Aorta (tissue), 5 donors: ENCODE measurements around the gene CDK5RAP2. TPM values are rescaled to one million over a fixed set of nuclear protein-coding genes. Genes with fewer than 3 reads are reported as not detected.
"Not testable (repeated sequence)": the region's sequence is repeated elsewhere in the genome, so short reads cannot be mapped to it uniquely, and the experiment has no call there.

Experiments used
- ATAC-seq: fragments of 200-7000 bp; cut with Tn5 transposase; one replicate; pipeline ENCODE4 v1.9.1; 2022; ENCODE audit warnings: moderate library complexity; ENCODE audit not compliant: low FRiP score
- DNase-seq, 2 donors: peaks; one replicate each; pipeline ENCODE4 v3.0.0-alpha.2; 2020
- H3K27ac ChIP-seq, 2 donors: one replicate each; pipeline ENCODE4 v1.5.1; 2013; ENCODE audit warnings: low read length in 2 of 2, mild to moderate bottlenecking in 2 of 2, moderate library complexity in 2 of 2, control low read depth in 1 of 2, inconsistent platforms in 1 of 2, low read depth in 1 of 2
- H3K27me3 ChIP-seq, 2 donors: one replicate each; pipeline ENCODE4 v1.6.1; 2013; ENCODE audit warnings: control low read depth in 1 of 2, low read length in 1 of 2, mild to moderate bottlenecking in 1 of 2, moderate library complexity in 1 of 2; ENCODE audit not compliant: insufficient read depth in 2 of 2, control insufficient read depth in 1 of 2
- H3K36me3 ChIP-seq, 2 donors: one replicate each; pipeline ENCODE4 v1.6.1; 2013; ENCODE audit warnings: control low read depth in 1 of 2, low read length in 1 of 2, mild to moderate bottlenecking in 1 of 2; ENCODE audit not compliant: insufficient read depth in 2 of 2, control insufficient read depth in 1 of 2
- H3K4me1 ChIP-seq, 2 donors: one replicate each; pipeline ENCODE4 v1.6.1; 2013; ENCODE audit warnings: low read length in 2 of 2, control low read depth in 1 of 2, mild to moderate bottlenecking in 1 of 2, moderate library complexity in 1 of 2; ENCODE audit not compliant: insufficient read depth in 2 of 2, control insufficient read depth in 1 of 2
- H3K4me3 ChIP-seq, 2 donors: one replicate each; pipeline ENCODE4 v1.5.1; 2013; ENCODE audit warnings: low read length in 2 of 2, control low read depth in 1 of 2, mild to moderate bottlenecking in 1 of 2
- H3K9me3 ChIP-seq: one replicate; pipeline ENCODE4 v1.6.1; 2013; ENCODE audit warnings: mild to moderate bottlenecking, low read length; ENCODE audit not compliant: control insufficient read depth
- WGBS, 2 donors: extraction: QIAGEN DNeasy Blood & Tissue Kit; methylation state at CpG; one replicate each; pipeline ENCODE4 v1.1.7; 2013; 5-methylcytosine and 5-hydroxymethylcytosine counted together
- intact Hi-C, 2 donors: fragments of 100-400 bp; cut with DNase I; formaldehyde crosslinking; loops; one replicate each; pipeline versions ENCODE4 v1.14.2 to v1.15.0; 2022
- polyA plus RNA-seq, 2 donors: library from polyadenylated mRNA; stranded (reverse); fragments of 200-250 nt; gene quantifications; one replicate each; pipeline ENCODE4 v1.2.3, GENCODE V29; 2013
- total RNA-seq, 2 donors: library from RNA; stranded (reverse); fragmentation: NEBNext Ultra II Directional; extraction: Animal tissue kit (Norgen Biotek cat#: 25700); gene quantifications; one replicate each; pipeline ENCODE4 v1.2.1, GENCODE V29; 2021
- donor health status: healthy with polysubstance abuse.
- donor health status: Bipolar disorder and iron deficiency.
- donor health status: DM: no; HTN: no; CAD: no.
- donor health status: DM: no; HTN: no; CAD: no.
- donor health status: DM: yes; HTN: yes; CAD: no.

The CDK5RAP2 gene
- total and polyA plus RNA-seq, 4 donors = 37.1 to 106 (median 66.3) TPM

DNA sequence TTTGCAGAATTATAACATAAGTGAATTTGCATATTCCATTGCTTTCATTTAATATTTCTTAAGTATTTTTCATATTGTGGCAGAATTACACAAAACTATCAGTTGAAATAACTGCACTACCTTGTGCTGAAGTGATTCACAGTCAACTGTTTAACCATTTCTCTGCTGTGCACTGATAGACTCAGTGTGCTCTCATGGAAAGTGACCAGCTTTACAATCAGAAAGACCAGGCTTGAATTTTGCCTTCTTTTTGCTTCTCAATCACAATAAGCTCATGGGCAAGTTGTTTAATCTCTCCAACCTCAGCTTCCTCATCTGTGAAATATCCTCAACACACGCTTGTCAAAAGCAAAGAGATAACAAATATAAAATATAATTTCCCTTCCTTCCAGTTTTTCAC lies 18.3 kb downstream of the CDK5RAP2 start:
- H3K27ac ChIP-seq = no peak overlapping the region
- DNase-seq = no peak
- no peaks in the 10 kb centered on the region for H3K9me3 ChIP-seq
- H3K4me3 ChIP-seq = no peak overlapping the region
- H3K27me3 ChIP-seq = no peaks in the 10 kb centered on the region
- no peaks in the 10 kb centered on the region for H3K4me1 ChIP-seq
- 95 to 98% methylated on average over 1 of the region's 1 CpG for WGBS, 2 donors
- intact Hi-C loops = no loop called here
- ATAC-seq = no peak
- peaks cover 2 to 6% of the 10 kb centered on the region in 2 donors for H3K36me3 ChIP-seq

DNA sequence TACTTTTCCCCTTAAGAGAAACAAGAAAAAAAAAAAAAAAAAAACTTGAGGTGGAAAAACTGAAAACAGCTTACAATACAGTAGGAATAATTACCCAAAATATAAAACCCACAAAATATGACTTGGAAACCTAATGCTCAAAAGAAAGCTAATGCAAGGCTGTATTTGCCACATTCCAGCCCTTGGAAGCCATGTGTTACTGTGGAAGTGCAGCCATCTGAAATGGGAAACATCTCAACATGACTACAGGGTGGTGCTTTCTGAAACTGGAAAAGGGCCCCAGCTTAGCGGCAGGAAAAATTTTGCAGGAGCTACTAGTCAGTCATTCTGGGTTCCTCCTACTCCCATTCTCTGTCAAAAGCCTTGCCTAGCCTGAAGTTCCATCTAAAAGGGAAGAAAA lies 20.4 kb downstream of the CDK5RAP2 start:
- H3K36me3 ChIP-seq = peaks cover 0 to 3% of the 10 kb centered on the region in 2 donors
- H3K4me3 ChIP-seq = no peak overlapping the region
- DNase-seq (no peak), ATAC-seq (no peak)
- H3K27me3 ChIP-seq = no peaks in the 10 kb centered on the region
- WGBS, 2 donors = 42 to 63% methylated on average over 1 of the region's 1 CpG
- H3K27ac ChIP-seq = no peak overlapping the region
- no peaks in the 10 kb centered on the region for H3K9me3 ChIP-seq
- intact Hi-C loops = no loop called here
- no peaks in the 10 kb centered on the region for H3K4me1 ChIP-seq

DNA sequence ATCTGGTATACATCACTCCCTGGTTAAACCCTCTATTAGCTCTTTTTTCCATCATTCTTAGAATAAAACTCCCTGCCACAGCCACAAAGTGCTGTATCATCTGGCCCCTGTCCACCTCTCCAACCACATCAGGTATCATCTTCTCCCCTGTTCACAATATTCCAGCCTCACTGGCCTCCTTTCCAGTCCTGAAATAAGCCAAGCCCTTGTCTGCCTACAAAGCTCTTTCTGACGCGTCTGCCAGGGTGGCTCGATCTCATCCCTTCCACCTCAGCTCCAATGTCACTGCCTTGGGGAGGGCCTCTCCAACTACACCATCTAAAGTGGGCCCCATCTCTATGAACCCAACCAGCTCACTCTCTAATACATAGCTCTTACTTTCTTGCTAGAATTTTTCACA lies 21.5 kb downstream of the CDK5RAP2 start:
- WGBS, 2 donors = 98% methylated on average over 3 of the region's 3 CpGs
- no peaks in the 10 kb centered on the region for H3K27me3 ChIP-seq
- no peak for DNase-seq
- intact Hi-C loops = no loop called here
- H3K27ac ChIP-seq = no peak overlapping the region
- peaks cover 0 to 3% of the 10 kb centered on the region in 2 donors for H3K36me3 ChIP-seq
- no peaks in the 10 kb centered on the region for H3K4me1 ChIP-seq
- no peak overlapping the region for H3K4me3 ChIP-seq
- no peak for ATAC-seq
- no peaks in the 10 kb centered on the region for H3K9me3 ChIP-seq

DNA sequence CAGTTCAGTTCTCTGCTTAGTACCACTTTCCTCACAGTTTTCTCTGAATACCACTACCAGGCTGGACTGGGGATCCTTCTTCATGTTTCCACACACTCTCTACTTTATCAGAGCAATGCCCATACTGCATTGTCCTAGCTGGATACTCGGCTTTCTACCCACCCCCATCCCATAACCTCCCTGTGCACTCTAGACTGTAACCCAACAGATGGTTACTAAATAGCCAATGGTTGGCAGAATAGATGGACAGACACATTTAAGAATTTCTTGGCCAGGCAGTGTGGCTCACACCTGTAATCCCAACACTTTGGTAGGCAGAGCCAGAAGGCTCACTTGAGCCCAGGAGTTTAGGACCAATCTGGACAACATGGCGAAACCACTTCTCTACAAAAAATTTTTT lies 22.8 kb downstream of the CDK5RAP2 start:
- Histone ChIP-seq H3K9me3 (no peaks in the 10 kb centered on the region), H3K4me1 (no peaks in the 10 kb centered on the region), H3K27ac (no peak overlapping the region), H3K27me3 (no peaks in the 10 kb centered on the region), H3K36me3 (peaks cover 0 to 3% of the 10 kb centered on the region in 2 donors), H3K4me3 (no peak overlapping the region)
- ATAC-seq (no peak), DNase-seq (no peak)
- intact Hi-C loops = no loop called here
- WGBS, 2 donors = 44% methylated on average over 2 of the region's 2 CpGs

DNA sequence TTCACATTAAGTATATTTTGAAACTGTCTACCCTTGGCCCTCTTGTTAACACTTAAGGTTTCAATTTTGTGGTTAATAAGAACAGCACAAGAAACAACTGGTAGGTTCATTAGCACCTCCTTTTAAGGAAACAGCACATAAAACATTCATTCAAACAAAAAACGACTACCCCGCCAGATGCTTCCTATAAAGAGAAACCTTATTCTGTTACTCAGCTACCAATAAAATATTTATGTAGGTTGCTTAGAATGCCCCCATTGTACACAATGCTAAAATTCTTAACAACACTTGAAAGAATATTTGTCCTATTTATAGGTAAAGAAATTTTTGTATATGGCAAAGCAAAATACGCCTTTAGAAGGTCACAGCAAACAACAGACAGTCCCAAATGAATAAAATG lies 23.2 kb downstream of the CDK5RAP2 start:
- no peaks in the 10 kb centered on the region for H3K27me3 ChIP-seq
- peaks cover 0 to 3% of the 10 kb centered on the region in 2 donors for H3K36me3 ChIP-seq
- 87 to 88% methylated on average over 3 of the region's 3 CpGs for WGBS, 2 donors
- DNase-seq = no peak
- no peak overlapping the region for H3K27ac ChIP-seq
- no peak overlapping the region for H3K4me3 ChIP-seq
- no peaks in the 10 kb centered on the region for H3K4me1 ChIP-seq
- intact Hi-C loops = no loop called here
- no peak for ATAC-seq
- no peaks in the 10 kb centered on the region for H3K9me3 ChIP-seq

DNA sequence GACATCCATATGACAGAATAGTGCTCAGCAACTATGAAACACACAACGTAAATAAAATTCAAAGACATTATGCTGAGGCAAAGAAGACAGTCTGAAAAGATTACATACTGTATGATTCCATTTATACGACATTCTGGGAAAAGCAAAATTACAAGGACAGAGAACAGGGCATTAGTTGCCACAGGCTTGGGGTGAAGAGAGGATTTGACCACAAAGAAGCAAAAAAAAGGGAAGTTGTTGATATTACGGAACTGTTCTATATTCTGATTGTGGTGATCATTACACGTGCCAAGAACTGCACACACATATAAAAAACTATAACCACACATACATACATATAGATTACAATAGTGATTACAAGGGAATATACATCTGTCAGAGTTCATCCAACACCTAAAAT lies 24.1 kb downstream of the CDK5RAP2 start:
- no peak for ATAC-seq
- H3K27ac ChIP-seq = no peak overlapping the region
- DNase-seq = no peak
- WGBS, 2 donors = 91 to 94% methylated on average over 4 of the region's 4 CpGs
- H3K4me3 ChIP-seq = no peak overlapping the region
- no peaks in the 10 kb centered on the region for H3K9me3 ChIP-seq
- no peaks in the 10 kb centered on the region for H3K27me3 ChIP-seq
- intact Hi-C loops = no loop called here
- H3K36me3 ChIP-seq = peaks cover 0 to 3% of the 10 kb centered on the region in 2 donors
- no peaks in the 10 kb centered on the region for H3K4me1 ChIP-seq

DNA sequence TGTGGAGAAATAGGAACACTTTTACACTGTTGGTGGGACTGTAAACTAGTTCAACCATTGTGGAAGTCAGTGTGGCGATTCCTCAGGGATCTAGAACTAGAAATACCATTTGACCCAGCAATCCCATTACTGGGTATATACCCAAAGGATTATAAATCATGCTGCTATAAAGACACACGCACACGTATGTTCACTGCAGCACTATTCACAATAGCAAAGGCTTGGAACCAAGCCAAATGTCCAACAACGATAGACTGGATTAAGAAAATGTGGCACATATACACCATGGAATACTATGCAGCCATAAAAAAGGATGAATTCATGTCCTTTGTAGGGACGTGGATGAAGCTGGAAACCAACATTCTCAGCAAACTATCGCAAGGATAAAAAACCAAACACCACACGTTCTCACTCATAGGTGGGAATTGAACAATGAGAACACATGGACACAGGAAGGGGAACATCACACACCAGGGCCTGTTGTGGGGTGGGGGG lies 27.7 kb downstream of the CDK5RAP2 start:
- DNase-seq = not testable (repeated sequence)

DNA sequence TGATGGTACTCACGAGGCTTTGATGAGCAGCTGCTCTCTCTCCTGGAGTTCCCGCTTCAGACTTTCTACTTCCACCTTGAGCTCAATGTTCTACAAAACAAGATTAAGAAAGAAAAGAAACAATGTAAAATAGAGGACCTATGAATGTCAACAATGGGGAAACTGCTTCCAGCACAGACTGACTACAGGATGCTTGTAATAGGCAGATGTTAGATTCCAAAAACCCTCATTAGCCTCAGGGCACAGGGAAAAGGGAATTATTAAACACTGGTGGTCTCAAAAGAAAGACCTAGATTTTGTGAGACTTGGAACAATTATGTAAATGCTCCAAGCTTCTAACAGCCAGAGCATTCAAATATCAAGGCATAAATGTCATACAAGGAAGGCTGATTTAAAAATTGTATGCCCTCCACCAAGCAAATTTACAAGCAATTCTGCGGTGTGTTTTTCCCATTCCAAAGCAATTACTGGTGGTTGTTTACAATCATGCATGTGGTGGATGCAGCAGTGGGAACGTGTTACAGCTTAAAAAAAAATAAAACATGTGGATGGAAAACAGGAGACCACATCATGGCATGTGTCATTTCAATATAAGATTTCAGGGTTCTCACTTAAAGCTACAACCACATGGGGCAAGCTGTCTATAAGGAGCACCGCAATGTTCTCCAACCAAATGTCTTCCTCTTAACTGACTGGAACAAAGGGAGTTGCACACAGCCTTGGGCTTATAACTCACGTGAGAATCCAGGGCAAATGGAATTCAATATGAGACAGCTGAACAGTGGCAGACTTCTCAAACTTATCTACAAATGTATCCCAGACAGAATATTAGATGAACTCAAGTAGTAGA lies 34.0 kb downstream of the CDK5RAP2 start:
- Histone ChIP-seq H3K4me3 (no peak overlapping the region), H3K36me3 (peaks cover 8 to 12% of the 10 kb centered on the region in 2 donors), H3K4me1 (no peaks in the 10 kb centered on the region), H3K27ac (no peak overlapping the region), H3K9me3 (no peaks in the 10 kb centered on the region), H3K27me3 (no peaks in the 10 kb centered on the region)
- no peak for ATAC-seq
- DNase-seq = no peak
- WGBS, 2 donors = 88% methylated on average over 6 of the region's 6 CpGs
- intact Hi-C loops = no loop called here

More for the DNA sequence above, 27.7 kb downstream of the CDK5RAP2 start:
- H3K4me3 ChIP-seq, H3K27me3 ChIP-seq, ATAC-seq, intact Hi-C loops, H3K4me1 ChIP-seq, H3K9me3 ChIP-seq, H3K36me3 ChIP-seq, H3K27ac ChIP-seq: not testable (repeated sequence)
- 90 to 95% methylated on average over 6 of the region's 7 CpGs for WGBS, 2 donors

DNA sequence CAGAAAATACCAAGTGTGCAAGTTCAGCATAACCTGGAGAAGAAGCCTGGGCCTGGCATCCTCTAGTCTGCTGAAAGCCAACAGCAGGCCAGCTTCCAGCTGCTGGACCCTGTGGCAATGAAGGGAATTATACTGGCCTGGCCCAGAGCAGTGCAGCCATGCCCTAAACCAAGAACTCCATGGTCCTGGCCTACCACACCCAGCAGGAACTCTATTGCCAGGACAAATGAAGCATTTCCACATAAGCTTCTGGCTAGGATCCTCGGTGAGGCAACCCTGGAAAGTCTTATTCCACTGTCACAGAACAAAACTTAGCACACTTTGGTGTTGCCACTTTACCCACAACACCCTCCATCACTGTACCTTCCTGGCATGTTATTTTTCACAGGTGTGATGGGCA lies 35.5 kb downstream of the CDK5RAP2 start:
- no peaks in the 10 kb centered on the region for H3K4me1 ChIP-seq
- H3K9me3 ChIP-seq = no peaks in the 10 kb centered on the region
- H3K27ac ChIP-seq = no peak overlapping the region
- peaks cover 8 to 12% of the 10 kb centered on the region in 2 donors for H3K36me3 ChIP-seq
- WGBS, 2 donors = 24 to 28% methylated on average over 1 of the region's 1 CpG
- DNase-seq = no peak
- ATAC-seq = no peak
- no peak overlapping the region for H3K4me3 ChIP-seq
- no peaks in the 10 kb centered on the region for H3K27me3 ChIP-seq
- intact Hi-C loops = no loop called here
